GM21526 (cell line): ENCODE data around the gene MAPRE3.
A peak's percentile ranks its signal among the peaks of the same experiment; 100 is the strongest.

Source experiments
- ATAC-seq: cut with Tn5 transposase; IDR thresholded peaks from one replicate; pipeline ENCODE4 v1.9.1; 2021; ENCODE audit warnings: moderate library complexity; ENCODE audit not compliant: unreplicated experiment, low FRiP score

MAPRE3 gene

DNA sequence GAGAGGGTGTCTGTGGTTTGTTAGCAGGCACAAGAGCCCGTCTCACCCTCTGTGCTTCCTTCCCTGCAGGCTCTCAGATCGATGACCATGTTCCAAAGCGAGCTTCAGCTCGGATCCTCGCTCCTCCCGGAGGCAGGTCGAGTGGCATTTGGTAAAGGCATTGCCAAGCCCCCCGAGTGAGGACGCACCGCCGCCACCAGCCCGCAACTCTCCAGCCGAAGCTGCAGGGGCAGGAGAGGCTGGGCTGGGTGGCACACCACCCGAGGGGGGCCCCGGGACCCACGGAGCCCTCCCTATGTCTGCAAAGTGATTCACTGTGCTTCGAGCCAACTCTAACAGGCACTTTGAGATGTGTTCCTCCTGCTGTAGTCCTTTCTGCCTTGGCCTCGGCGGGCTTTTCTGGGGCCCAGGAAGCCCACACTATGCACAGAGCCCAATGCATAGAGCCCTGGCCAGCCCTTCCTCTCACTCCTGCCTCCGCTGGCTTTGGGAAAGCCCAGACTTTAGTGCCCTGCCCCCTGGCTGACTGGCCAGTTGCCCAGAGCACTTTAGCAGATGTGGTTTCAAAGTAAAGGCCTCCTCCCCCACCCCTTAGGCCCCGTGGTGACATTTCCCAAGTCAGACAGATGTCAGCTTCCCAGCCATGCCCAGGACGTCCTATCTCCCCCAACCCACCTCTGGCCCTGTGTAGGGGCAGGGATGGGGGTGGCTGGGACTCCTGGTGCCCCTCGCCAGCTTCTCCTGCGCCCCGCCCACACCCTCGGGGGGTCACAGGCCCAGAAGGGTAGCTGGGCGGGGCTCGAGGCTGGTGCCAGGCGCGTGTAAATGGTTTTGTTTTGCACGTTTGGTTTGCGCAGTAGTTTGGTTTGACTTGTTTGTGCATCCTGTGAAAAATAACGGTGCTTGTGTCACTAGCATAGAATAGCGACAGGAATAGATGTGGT lies 23.3 kb upstream of the MAPRE3 start:
- no peak for ATAC-seq

DNA sequence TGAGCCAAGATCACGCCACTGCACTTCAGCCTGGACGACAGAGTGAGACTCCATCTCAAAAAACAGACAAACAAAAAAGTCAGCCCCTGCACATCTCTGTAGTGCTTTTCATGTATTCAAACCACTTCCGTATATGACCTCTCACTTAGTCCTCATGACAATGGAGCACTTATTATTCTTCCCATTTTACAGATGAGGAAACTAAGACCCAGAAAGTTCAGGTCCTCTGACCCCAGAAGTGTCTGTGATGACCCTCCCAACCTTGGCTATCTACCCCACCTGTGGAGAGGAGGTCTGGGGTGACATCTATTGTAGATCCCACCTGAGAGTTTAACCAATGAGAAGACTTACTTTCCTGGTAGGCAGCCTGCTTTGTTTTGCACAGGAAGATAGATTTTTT lies 21.6 kb upstream of the MAPRE3 start:
- ATAC-seq: no peak

DNA sequence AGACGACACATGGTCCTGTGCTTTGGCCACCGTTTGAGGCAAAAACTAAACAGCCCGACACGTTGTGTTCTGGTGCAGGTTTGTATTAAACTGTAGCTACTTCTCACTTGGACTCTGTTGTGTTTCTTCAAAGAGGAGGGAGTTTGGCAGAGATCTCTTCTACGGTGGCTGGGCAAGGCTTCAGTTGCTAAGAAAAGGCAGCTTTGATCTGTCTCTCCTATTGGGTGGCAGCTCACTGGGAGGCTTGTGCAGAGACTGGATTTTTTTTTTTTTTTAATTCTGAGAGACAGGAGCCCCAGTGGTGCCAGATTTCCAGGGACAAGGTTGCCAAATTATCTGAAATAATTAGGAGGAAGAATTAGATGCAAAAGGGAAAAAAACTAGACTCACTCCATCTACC lies 20.2 kb upstream of the MAPRE3 start:
- no peak for ATAC-seq

GRCh38 chr2:26951236-26951635 lies 19.2 kb upstream of the MAPRE3 start:
- ATAC-seq: no peak

DNA sequence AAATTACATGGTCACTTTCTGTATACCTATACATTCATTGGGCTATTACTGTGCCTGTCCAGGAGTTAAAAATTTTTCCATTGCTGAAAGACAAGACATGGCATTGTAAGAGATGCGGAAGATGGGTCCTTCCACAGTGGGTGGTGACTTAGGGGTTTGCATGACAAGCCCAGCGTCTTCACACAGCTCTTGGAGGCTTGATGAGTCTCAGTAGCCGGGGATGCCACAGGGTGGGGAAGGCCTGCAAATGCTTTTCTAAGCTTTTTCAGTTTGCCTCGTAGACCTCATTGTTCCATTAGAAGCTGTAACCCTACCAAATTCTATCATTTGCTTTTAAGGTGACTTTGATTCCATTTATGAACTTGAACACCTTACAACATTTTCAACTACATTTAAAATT lies 18.1 kb upstream of the MAPRE3 start:
- ATAC-seq: no peak

DNA sequence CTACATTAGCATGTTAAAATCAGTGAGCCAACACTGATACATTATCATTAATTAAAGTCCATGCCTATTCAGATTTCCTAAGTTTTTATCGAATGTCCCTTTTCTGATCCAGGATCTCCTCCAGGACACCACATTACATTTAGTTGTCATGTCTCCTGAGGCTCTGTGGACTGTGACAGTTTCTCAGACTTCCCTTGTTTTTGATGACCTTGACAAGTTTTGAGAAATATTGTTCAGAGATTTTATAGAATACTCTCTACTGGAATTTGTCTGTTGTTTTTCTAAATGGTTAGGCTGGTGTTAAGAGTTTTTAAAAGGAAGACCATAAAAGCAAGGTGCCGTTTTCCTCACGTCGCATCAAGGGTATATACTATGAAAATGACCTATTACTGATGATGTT lies 16.3 kb upstream of the MAPRE3 start:
- ATAC-seq: no peak

GRCh38 chr2:26957041-26957440 lies 13.4 kb upstream of the MAPRE3 start:
- no peak for ATAC-seq

GRCh38 chr2:26957534-26957933 lies 12.9 kb upstream of the MAPRE3 start:
- ATAC-seq: no peak

GRCh38 chr2:26959331-26959730 lies 11.1 kb upstream of the MAPRE3 start:
- ATAC-seq: no peak

GRCh38 chr2:26964446-26965130 lies 5.8 kb upstream of the MAPRE3 start:
- no peak for ATAC-seq

GRCh38 chr2:26968001-26968400 lies 2.4 kb upstream of the MAPRE3 start:
- no peak for ATAC-seq

DNA sequence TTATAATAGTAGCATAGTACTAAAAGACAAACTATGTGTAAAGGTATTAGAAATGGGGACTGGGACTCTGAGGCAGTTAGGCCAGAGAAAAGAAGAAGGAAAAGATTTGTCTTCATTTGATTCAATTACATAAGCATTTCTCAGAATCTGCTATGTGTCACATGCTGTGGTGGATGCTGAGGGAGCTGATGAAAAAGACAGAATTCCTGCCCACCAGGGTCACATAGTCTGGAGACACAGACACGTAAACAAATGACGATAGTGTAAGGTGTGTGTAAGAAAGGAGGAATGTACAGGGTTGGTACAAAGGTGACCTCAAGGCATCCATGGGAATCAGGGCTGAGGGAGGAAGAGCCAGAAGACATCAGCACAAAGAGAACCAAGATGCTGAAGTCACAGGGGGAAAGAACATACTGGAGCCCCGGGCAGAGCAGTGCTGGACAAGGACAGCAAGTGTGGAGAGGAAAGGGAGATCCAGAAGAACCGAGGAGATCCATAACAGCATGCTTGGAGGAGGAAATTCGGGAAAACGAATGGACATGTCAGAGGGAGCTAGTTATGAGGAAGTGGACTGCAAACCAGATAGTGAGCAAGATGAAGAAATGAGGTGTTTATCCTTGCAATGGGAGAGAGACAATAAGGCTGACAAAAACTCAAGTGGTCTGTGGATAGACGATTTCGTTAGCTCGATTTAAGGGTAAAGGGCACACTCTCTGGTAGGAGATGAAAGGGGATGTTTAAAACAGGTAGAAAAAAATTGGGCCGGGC lies 1.2 kb upstream of the MAPRE3 start:
- ATAC-seq: no peak

- ATAC-seq: peak; percentile 26
Observed at GRCh38 chr2:26970928-26971627, 641 bp downstream of the MAPRE3 start.

GRCh38 chr2:26971911-26972786 lies 1.7 kb downstream of the MAPRE3 start:
- ATAC-seq: no peak

DNA sequence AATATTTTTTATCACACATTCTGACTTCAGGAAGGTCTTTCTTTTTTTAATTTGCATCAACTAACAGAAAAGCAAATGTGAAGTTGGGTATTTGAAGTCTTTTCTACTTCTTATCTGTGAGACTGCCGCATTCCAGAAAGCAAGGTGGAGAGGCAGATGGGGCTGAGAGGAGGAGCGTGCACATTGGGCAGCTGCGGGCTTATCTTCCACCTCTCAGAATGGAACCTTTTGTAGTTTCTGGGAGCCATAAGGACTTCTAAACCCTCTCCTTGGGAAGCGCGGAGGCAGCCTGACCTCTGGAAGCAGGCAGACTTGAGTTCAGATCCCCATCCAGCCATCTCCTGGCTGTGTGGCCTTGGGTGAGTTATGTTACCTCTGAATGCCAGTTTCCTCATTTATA lies 3.9 kb downstream of the MAPRE3 start:
- ATAC-seq: no peak

- no peak for ATAC-seq
Observed at GRCh38 chr2:26975102-26975501, 4.7 kb downstream of the MAPRE3 start.

DNA sequence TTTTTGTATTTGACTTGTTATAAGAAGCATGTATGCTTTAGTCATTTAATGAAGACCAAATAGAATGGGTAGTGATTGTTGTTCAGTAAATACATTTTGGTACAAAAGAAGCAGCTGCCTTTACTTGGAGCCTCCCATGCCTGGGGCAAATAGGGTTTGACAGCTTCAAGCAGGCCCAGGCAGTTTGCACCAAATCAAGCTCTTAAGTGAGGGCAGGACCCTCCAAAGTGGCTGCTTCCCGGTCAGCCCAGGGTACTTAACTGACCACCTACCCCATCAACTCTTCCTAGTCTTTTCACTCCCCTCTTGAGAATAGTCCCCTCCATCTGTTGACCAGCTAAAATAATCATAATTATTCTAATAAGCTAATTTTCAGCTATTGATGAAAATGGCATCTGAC lies 5.2 kb downstream of the MAPRE3 start:
- ATAC-seq: no peak

DNA sequence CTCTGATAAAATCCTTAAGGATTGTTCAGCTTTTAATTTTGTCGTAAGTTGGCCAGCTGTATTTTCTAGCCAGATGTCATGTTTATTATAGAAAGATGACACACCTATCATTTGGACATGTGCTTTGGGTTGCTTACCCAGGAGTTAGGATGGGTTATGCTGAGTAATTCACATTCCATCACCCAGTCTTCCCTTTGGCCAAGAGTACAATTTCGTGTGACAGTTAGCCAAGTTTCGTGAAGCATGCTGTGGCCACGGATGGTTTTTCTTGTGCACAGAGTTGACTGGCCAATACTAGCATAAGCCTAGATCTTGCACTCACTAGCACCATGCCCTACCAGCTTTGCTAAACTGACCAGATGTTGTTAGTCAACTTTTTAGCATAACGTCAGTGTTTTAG lies 5.8 kb downstream of the MAPRE3 start:
- ATAC-seq: no peak

- ATAC-seq: no peak
Observed at GRCh38 chr2:26977012-26977411, 6.6 kb downstream of the MAPRE3 start.
